Hepatic stellate cell (primary cell): ENCODE measurements around the gene ZSCAN21.
A peak's percentile ranks its signal among the peaks of the same experiment; 100 is the strongest.

Source experiments
- DNase-seq: peaks from one replicate; pipeline ENCODE4 v3.0.0; 2011; ENCODE audit warnings: low spot score

ZSCAN21 gene

GRCh38 chr7:100100420-100101015 lies 50.9 kb downstream of the ZSCAN21 start:
- DNase-seq: peak; percentile 97

GRCh38 chr7:100101016-100101862 lies 51.7 kb downstream of the ZSCAN21 start, which contains the start of the genes AP4M1 and MCM7:
Gene AP4M1 (plus strand): TSS chr7:100101643. CDS start chr7:100101715, 72 bp downstream.
Gene MCM7 (minus strand): TSS chr7:100101397. CDS start chr7:100101294, 103 bp downstream.
- peak; percentile 99 for DNase-seq

DNA sequence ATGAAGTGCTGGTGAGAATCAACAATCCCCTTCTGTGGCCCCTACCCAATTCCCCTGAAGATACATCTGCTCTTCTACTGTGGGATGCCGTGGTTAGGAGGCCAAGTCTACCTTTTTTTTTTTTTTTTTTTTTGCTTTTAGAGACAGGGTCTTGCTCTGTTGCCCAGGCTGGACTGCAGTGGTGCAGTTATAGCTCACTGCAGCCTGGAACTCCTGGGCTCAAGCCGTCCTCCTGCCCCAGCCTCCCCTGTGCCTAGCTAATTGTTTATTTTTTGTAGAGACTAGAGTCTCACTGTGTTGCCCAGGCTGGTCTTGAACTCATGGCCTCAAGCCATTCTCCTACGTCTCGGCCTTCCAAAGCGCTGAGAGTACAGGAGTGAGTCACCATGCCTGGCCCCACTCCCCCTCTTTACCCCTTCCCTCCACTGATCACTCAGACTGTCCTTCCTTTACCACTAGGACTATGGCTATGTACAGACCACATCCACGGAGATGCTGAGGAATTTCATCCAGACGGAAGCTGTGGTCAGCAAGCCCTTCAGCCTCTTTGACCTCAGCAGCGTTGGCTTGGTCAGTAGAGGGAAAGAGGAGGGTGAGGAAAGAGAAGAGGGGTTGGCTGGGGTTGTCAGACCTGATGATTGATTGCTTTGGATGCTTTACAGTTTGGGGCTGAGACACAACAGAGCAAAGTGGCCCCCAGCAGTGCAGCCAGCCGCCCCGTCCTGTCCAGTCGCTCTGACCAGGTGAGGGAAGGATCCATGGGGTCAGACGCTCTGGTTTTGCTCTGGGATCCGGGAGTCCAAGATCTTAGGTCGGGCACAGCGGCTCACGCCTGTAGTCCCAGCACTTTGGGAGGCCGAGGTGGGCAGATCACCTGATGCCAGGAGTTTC lies 53.6 kb downstream of the ZSCAN21 start:
- peak; percentile 97 for DNase-seq

GRCh38 chr7:100105534-100105933 lies 56.0 kb downstream of the ZSCAN21 start:
- DNase-seq: no peak

- no peak for DNase-seq
Observed at GRCh38 chr7:100106633-100107032, 57.1 kb downstream of the ZSCAN21 start.

GRCh38 chr7:100107125-100107737 lies 57.7 kb downstream of the ZSCAN21 start:
- no peak for DNase-seq

GRCh38 chr7:100107890-100108289 lies 58.3 kb downstream of the ZSCAN21 start:
- no peak for DNase-seq

DNA sequence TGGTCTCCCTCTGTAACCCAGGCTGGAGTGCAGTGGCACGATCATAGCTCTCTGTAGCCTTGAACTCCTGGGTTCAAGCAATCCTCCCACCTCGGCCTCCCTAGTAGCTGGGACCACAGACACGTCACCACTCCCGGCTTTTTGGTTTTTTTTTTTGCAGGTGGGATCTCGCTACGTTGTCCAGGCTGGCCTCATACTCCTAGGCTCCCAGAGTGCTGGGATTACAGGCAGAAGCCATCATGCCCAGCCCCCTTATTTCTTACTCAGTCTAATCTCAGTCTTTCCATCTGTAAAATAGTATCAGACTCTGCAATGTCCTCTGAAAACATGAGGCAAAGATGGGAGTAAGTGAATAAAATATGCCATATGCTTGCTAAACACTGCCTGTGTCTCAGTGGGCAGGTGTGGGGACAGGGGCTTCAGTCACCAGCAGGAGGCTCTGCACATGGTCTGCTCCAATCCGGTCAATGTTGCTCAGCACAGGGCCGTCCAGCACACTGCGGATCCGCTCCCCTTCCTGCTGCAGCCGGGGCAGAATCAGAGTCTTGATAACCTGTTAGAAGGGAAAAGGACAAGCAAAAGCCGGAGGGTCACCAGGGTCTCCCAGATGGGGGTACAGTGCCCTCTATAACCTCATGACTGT lies 60.1 kb downstream of the ZSCAN21 start:
- DNase-seq: no peak

- DNase-seq: no peak
Observed at GRCh38 chr7:100111156-100111555, 61.6 kb downstream of the ZSCAN21 start.

DNA sequence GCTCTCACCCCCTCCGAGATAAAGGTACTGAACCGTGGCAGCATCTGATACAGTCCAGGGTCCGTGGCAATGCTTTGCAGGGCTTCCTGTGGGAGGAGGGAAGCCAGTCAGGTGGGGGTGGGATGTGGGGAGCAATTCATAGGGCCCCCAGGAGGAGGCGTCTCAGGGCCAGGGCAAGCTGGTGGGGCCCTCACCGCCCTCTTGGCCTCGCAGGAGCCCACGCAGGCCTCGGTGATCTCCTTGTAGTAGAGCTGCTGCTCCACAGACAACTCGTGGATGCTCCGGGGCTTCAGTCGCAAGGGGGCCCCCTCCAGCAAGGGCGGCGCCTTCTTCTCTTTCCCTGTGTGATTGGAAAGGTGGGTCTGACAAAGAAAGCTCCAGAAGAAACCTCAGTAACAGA lies 62.3 kb downstream of the ZSCAN21 start:
- DNase-seq: no peak
